Astrocyte (in vitro differentiated cells and primary cell): ENCODE data around the gene FAM120AOS. TPM values are rescaled to one million over a fixed set of nuclear protein-coding genes. Genes with fewer than 3 reads are reported as not detected.

Source experiments
- DNase-seq: peaks from one replicate; pipeline ENCODE4 v3.0.0-alpha.2; 2010; ENCODE audit warnings: low read depth
- FAIRE-seq: peaks from 2 replicates; lab custom pipeline; 2011; peaks lifted over from hg19 to GRCh38; lab: Jason Lieb, UNC
- H2AFZ ChIP-seq: 2 replicates; pipeline ENCODE4 v1.6.0; 2012; ENCODE audit warnings: low read depth, low read length, inconsistent platforms
- H3K27ac ChIP-seq: 2 replicates; pipeline ENCODE4 v1.5.1; 2011; ENCODE audit warnings: low read depth, low read length, inconsistent platforms
- H3K27me3 ChIP-seq: 2 replicates; pipeline ENCODE4 v1.6.0; 2011; ENCODE audit warnings: low read length, inconsistent platforms; ENCODE audit not compliant: insufficient read depth
- H3K36me3 ChIP-seq: 2 replicates; pipeline ENCODE4 v1.5.1; 2011; ENCODE audit warnings: low read length, inconsistent platforms; ENCODE audit not compliant: insufficient read depth
- H3K4me1 ChIP-seq: 2 replicates; pipeline ENCODE4 v1.5.1; 2011; ENCODE audit warnings: low read length, inconsistent platforms; ENCODE audit not compliant: insufficient read depth
- H3K4me2 ChIP-seq: 2 replicates; pipeline ENCODE4 v1.6.0; 2012; ENCODE audit warnings: low read length, inconsistent platforms
- H3K4me3 ChIP-seq: 2 replicates; pipeline ENCODE4 v1.5.1; 2011; ENCODE audit warnings: low read depth, mild to moderate bottlenecking, low read length, inconsistent platforms; ENCODE audit not compliant: insufficient read depth
- H3K79me2 ChIP-seq: 2 replicates; pipeline ENCODE4 v1.6.0; 2012; ENCODE audit warnings: mild to moderate bottlenecking, low read length, inconsistent platforms; ENCODE audit not compliant: insufficient read depth
- H3K9ac ChIP-seq: 2 replicates; pipeline ENCODE4 v1.6.0; 2012; ENCODE audit warnings: mild to moderate bottlenecking, low read length, inconsistent platforms
- H3K9me3 ChIP-seq: 2 replicates; pipeline ENCODE4 v1.5.1; 2012; ENCODE audit warnings: low read depth, mild to moderate bottlenecking, low read length, inconsistent platforms; ENCODE audit not compliant: insufficient read depth
- H4K20me1 ChIP-seq: 2 replicates; pipeline ENCODE4 v1.6.0; 2012; ENCODE audit warnings: low read length, inconsistent platforms; ENCODE audit not compliant: insufficient read depth
- H3K27ac Mint-ChIP-seq: one replicate; pipeline ENCODE4 v1.8.0; 2021; ENCODE audit warnings: mild to moderate bottlenecking, mixed read lengths; ENCODE audit not compliant: unreplicated experiment
- H3K27me3 Mint-ChIP-seq: one replicate; pipeline ENCODE4 v1.8.0; 2021; ENCODE audit warnings: low read depth, mixed read lengths; ENCODE audit not compliant: unreplicated experiment
- H3K36me3 Mint-ChIP-seq: one replicate; pipeline ENCODE4 v1.8.0; 2021; ENCODE audit warnings: low read depth, mixed read lengths; ENCODE audit not compliant: unreplicated experiment
- H3K4me1 Mint-ChIP-seq: one replicate; pipeline ENCODE4 v1.8.0; 2021; ENCODE audit warnings: low read depth, mixed read lengths; ENCODE audit not compliant: unreplicated experiment
- H3K4me3 Mint-ChIP-seq: one replicate; pipeline ENCODE4 v1.8.0; 2021; ENCODE audit warnings: mild to moderate bottlenecking, moderate library complexity, mixed read lengths; ENCODE audit not compliant: unreplicated experiment
- H3K9me3 Mint-ChIP-seq: one replicate; pipeline ENCODE4 v1.8.0; 2021; ENCODE audit warnings: mild to moderate bottlenecking, mixed read lengths; ENCODE audit not compliant: unreplicated experiment
- EZH2 ChIP-seq: IDR thresholded peaks from 2 replicates; pipeline ENCODE4 v1.6.1; 2012; ENCODE audit warnings: mild to moderate bottlenecking, low read length, inconsistent platforms; ENCODE audit not compliant: insufficient read depth
- total RNA-seq: library from RNA; stranded (reverse); gene quantifications from 2 replicates; pipeline ENCODE4 v1.2.1, GENCODE V29; 2021
- TF ChIP-seq, protein P1 (sequence below): IDR thresholded peaks from 2 replicates; pipeline ENCODE4 v1.5.1; 2011; ENCODE audit warnings: low read depth, mild to moderate bottlenecking, inconsistent platforms, low read length, moderate library complexity; ENCODE audit not compliant: insufficient read depth

Gene FAM120AOS
- total RNA-seq, 1 donor from 2014 or later = 29.7 TPM

GRCh38 chr9:93437996-93438395, 15.4 kb downstream of the FAM120AOS start:
- Histone ChIP-seq H3K27ac (no peak overlapping the region), H3K4me1 (no peaks in the 10 kb centered on the region), H2AFZ (no peak overlapping the region), H3K4me3 (no peak overlapping the region), H3K4me2 (no peak overlapping the region), H3K9ac (no peak overlapping the region), H3K27me3 (no peaks in the 10 kb centered on the region), H3K9me3 (no peaks in the 10 kb centered on the region), H4K20me1 (no peaks in the 10 kb centered on the region), H3K79me2 (no peaks in the 10 kb centered on the region), H3K36me3 (no peaks in the 10 kb centered on the region)
- FAIRE-seq (no peak), DNase-seq (no peak)
- Mint-ChIP-seq H3K4me1 (no peaks in the 10 kb centered on the region), H3K9me3 (peaks cover 2% of the 10 kb centered on the region), H3K36me3 (peaks cover 2% of the 10 kb centered on the region), H3K27ac (no peak overlapping the region), H3K4me3 (no peak overlapping the region), H3K27me3 (no peaks in the 10 kb centered on the region)
- TF ChIP-seq, protein P1, sequence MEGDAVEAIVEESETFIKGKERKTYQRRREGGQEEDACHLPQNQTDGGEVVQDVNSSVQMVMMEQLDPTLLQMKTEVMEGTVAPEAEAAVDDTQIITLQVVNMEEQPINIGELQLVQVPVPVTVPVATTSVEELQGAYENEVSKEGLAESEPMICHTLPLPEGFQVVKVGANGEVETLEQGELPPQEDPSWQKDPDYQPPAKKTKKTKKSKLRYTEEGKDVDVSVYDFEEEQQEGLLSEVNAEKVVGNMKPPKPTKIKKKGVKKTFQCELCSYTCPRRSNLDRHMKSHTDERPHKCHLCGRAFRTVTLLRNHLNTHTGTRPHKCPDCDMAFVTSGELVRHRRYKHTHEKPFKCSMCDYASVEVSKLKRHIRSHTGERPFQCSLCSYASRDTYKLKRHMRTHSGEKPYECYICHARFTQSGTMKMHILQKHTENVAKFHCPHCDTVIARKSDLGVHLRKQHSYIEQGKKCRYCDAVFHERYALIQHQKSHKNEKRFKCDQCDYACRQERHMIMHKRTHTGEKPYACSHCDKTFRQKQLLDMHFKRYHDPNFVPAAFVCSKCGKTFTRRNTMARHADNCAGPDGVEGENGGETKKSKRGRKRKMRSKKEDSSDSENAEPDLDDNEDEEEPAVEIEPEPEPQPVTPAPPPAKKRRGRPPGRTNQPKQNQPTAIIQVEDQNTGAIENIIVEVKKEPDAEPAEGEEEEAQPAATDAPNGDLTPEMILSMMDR = no peak
- no peak for TF ChIP-seq EZH2

DNA sequence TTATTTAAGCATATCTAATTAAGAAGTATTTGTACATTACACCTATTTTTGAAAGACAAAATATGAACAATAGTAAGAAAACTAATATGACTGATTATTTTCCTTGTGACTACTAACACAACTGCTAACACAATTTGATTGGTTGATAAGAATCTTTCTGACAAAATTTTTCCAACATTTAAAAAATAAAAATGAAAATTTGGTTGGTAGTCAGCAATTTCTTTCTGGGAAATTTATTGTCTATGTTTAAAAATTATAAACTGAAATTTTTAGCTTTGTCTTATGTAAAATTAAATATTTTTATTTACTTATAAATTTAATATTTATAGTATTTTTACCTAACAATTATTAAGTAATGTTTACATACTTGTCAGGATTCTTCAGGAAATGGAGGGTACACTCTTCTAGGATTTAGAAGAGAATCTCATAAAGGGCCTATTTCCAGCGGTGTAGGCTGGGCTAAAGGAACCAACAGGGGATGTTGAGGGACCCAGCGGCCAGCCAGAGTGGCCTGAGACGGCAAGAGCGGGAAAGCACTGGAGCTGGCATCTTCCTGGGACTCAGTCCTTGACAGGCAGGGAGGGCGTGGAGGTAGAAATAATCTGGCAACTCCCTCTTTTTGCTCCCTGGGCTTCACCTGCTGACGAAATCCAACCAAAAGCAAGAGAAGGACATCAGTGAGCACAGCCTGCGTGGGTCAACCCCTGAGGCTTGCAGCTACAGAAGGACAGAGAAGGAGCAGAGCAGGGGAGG, 16.6 kb downstream of the FAM120AOS start:
- no peak overlapping the region for H3K4me2 ChIP-seq
- no peaks in the 10 kb centered on the region for H3K27me3 Mint-ChIP-seq
- H3K9me3 ChIP-seq = no peaks in the 10 kb centered on the region
- peaks cover 2% of the 10 kb centered on the region for H3K9me3 Mint-ChIP-seq
- peaks cover 2% of the 10 kb centered on the region for H3K36me3 Mint-ChIP-seq
- no peak overlapping the region for H3K9ac ChIP-seq
- no peak for FAIRE-seq
- H3K4me3 Mint-ChIP-seq = no peak overlapping the region
- H3K4me3 ChIP-seq = no peak overlapping the region
- no peak for DNase-seq
- no peaks in the 10 kb centered on the region for H4K20me1 ChIP-seq
- no peak overlapping the region for H3K27ac ChIP-seq
- TF ChIP-seq, protein P1 = no peak
- TF ChIP-seq EZH2 = no peak
- no peaks in the 10 kb centered on the region for H3K4me1 Mint-ChIP-seq
- H3K36me3 ChIP-seq = no peaks in the 10 kb centered on the region
- H3K27ac Mint-ChIP-seq = no peak overlapping the region
- H3K4me1 ChIP-seq = no peaks in the 10 kb centered on the region
- H2AFZ ChIP-seq = no peak overlapping the region
- no peaks in the 10 kb centered on the region for H3K79me2 ChIP-seq
- no peaks in the 10 kb centered on the region for H3K27me3 ChIP-seq

DNA sequence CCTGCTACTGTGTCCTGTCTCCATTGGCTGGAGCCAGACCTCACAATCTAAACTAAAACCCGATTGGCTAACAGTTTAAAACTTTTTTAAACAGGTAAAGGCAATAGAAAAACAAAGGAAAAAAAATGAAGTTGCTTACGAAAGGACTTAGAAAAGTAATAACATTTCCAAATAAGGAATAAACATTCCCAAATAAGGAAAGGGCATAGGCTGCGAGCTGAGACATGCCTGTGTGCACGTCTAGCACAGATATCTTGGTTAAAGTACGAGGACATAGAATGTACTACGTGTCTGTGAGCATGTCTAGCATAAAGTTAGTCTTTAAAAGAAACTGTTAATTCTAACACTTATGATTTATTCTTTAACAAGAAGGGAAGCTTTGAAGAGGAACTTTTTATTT, 17.2 kb downstream of the FAM120AOS start:
- peaks cover 2% of the 10 kb centered on the region for H3K36me3 Mint-ChIP-seq
- H3K4me1 ChIP-seq = no peaks in the 10 kb centered on the region
- no peaks in the 10 kb centered on the region for H3K9me3 ChIP-seq
- peaks cover 2% of the 10 kb centered on the region for H3K9me3 Mint-ChIP-seq
- FAIRE-seq (no peak), DNase-seq (no peak)
- H3K79me2 ChIP-seq = no peaks in the 10 kb centered on the region
- no peak overlapping the region for H3K4me3 Mint-ChIP-seq
- TF ChIP-seq EZH2 = no peak
- TF ChIP-seq, protein P1 = no peak
- no peak overlapping the region for H3K27ac ChIP-seq
- H3K27me3 ChIP-seq = no peaks in the 10 kb centered on the region
- no peaks in the 10 kb centered on the region for H4K20me1 ChIP-seq
- H3K27me3 Mint-ChIP-seq = no peaks in the 10 kb centered on the region
- no peaks in the 10 kb centered on the region for H3K36me3 ChIP-seq
- H3K4me1 Mint-ChIP-seq = peaks cover 2% of the 10 kb centered on the region
- H3K4me3 ChIP-seq = no peak overlapping the region
- no peak overlapping the region for H3K27ac Mint-ChIP-seq
- no peak overlapping the region for H3K4me2 ChIP-seq
- no peak overlapping the region for H3K9ac ChIP-seq
- no peak overlapping the region for H2AFZ ChIP-seq
